H9 (cell line): ENCODE results near the gene PLEKHG1. TPM values are rescaled to one million over a fixed set of nuclear protein-coding genes. Genes with fewer than 3 reads are reported as not detected.

Source experiments
- DNase-seq: peaks from one replicate; pipeline ENCODE4 v3.0.0-alpha.2; 2017
- H2AFZ ChIP-seq: one replicate; pipeline ENCODE4 v1.6.1; 2013; ENCODE audit warnings: mild to moderate bottlenecking, low read length, control low read depth, moderate library complexity
- H2AK5ac ChIP-seq: 2 replicates; pipeline ENCODE4 v1.6.1; 2013; ENCODE audit warnings: low read length, control low read depth, mixed read lengths; ENCODE audit not compliant: insufficient read length
- H2BK120ac ChIP-seq: one replicate; pipeline ENCODE4 v1.6.1; 2013; ENCODE audit warnings: low read depth, mild to moderate bottlenecking, low read length, control low read depth, inconsistent platforms; ENCODE audit not compliant: poor library complexity, severe bottlenecking
- H2BK12ac ChIP-seq: 2 replicates; pipeline ENCODE4 v1.6.1; 2013; ENCODE audit warnings: low read length, control low read depth, mixed read lengths, low read depth; ENCODE audit not compliant: insufficient read length
- H2BK15ac ChIP-seq: 2 replicates; pipeline ENCODE4 v1.6.1; 2013; ENCODE audit warnings: low read depth, low read length, control low read depth
- H2BK20ac ChIP-seq: one replicate; pipeline ENCODE4 v1.6.1; 2013; ENCODE audit warnings: low read depth, mild to moderate bottlenecking, low read length, control low read depth, inconsistent platforms; ENCODE audit not compliant: poor library complexity, severe bottlenecking
- H2BK5ac ChIP-seq: 2 replicates; pipeline ENCODE4 v1.6.1; 2013; ENCODE audit warnings: low read length, control low read depth, mixed read lengths; ENCODE audit not compliant: insufficient read length
- H3K14ac ChIP-seq: 2 replicates; pipeline ENCODE4 v1.6.1; 2013; ENCODE audit warnings: low read length, control low read depth; ENCODE audit not compliant: insufficient read depth
- H3K18ac ChIP-seq: 2 replicates; pipeline ENCODE4 v1.6.1; 2013; ENCODE audit warnings: low read depth, mild to moderate bottlenecking, mixed read lengths, low read length, control low read depth; ENCODE audit not compliant: insufficient read length
- H3K23ac ChIP-seq: 2 replicates; pipeline ENCODE4 v1.6.1; 2013; ENCODE audit warnings: low read length, control low read depth, mixed read lengths, low read depth; ENCODE audit not compliant: insufficient read length
- H3K23me2 ChIP-seq: 2 replicates; pipeline ENCODE4 v1.6.1; 2013; ENCODE audit warnings: low read depth, mild to moderate bottlenecking, mixed read lengths, low read length, control low read depth; ENCODE audit not compliant: insufficient read length, poor library complexity, severe bottlenecking
- H3K27ac ChIP-seq: 2 replicates; pipeline ENCODE4 v1.5.1; 2013; ENCODE audit warnings: low read length, control low read depth, mixed read lengths, low read depth; ENCODE audit not compliant: insufficient read length
- H3K27me3 ChIP-seq: 2 replicates; pipeline ENCODE4 v1.6.1; 2013; ENCODE audit warnings: low read length, control low read depth, inconsistent platforms; ENCODE audit not compliant: insufficient read depth
- H3K4ac ChIP-seq: 2 replicates; pipeline ENCODE4 v1.6.1; 2013; ENCODE audit warnings: low read depth, mild to moderate bottlenecking, control low read depth, inconsistent platforms, low read length, moderate library complexity
- H3K4me1 ChIP-seq: 2 replicates; pipeline ENCODE4 v1.6.1; 2013; ENCODE audit warnings: low read length, control low read depth, inconsistent platforms; ENCODE audit not compliant: insufficient read depth
- H3K4me2 ChIP-seq: 2 replicates; pipeline ENCODE4 v1.6.1; 2013; ENCODE audit warnings: low read length, control low read depth, mixed read lengths; ENCODE audit not compliant: insufficient read length, insufficient read depth
- H3K56ac ChIP-seq: 2 replicates; pipeline ENCODE4 v1.6.1; 2013; ENCODE audit warnings: low read depth, mild to moderate bottlenecking, mixed read lengths, low read length, control low read depth; ENCODE audit not compliant: insufficient read length
- H3K79me1 ChIP-seq: 2 replicates; pipeline ENCODE4 v1.6.1; 2013; ENCODE audit warnings: low read depth, mild to moderate bottlenecking, moderate library complexity, low read length, control low read depth, inconsistent platforms; ENCODE audit not compliant: insufficient read depth, poor library complexity, severe bottlenecking
- H3K79me2 ChIP-seq: 2 replicates; pipeline ENCODE4 v1.6.1; 2013; ENCODE audit warnings: low read length, control low read depth, inconsistent platforms; ENCODE audit not compliant: insufficient read depth
- H3K9ac ChIP-seq: 2 replicates; pipeline ENCODE4 v1.6.1; 2013; ENCODE audit warnings: low read length, control low read depth, mixed read lengths; ENCODE audit not compliant: insufficient read length; ENCODE audit errors: extremely low read depth
- H3K9me3 ChIP-seq: one replicate; pipeline ENCODE4 v1.6.1; 2013; ENCODE audit warnings: low read depth, low read length, inconsistent platforms; ENCODE audit not compliant: control insufficient read depth
- H3T11ph ChIP-seq: one replicate; pipeline ENCODE4 v1.6.1; 2013; ENCODE audit warnings: mild to moderate bottlenecking, low read length, control low read depth, inconsistent platforms
- H4K20me1 ChIP-seq: one replicate; pipeline ENCODE4 v1.6.1; 2013; ENCODE audit not compliant: control insufficient read depth, insufficient read length, insufficient read depth
- H4K5ac ChIP-seq: 2 replicates; pipeline ENCODE4 v1.6.1; 2013; ENCODE audit warnings: low read depth, mild to moderate bottlenecking, mixed read lengths, low read length, control low read depth; ENCODE audit not compliant: insufficient read length
- H4K8ac ChIP-seq: replicated peaks from 2 replicates; pipeline ENCODE4 v1.6.1; 2013; ENCODE audit warnings: low read length, control low read depth, mixed read lengths, low read depth; ENCODE audit not compliant: insufficient read length
- H4K91ac ChIP-seq: 2 replicates; pipeline ENCODE4 v1.6.1; 2013; ENCODE audit warnings: low read depth, mild to moderate bottlenecking, moderate library complexity, mixed read lengths, low read length, control low read depth; ENCODE audit not compliant: insufficient read length
- H3K27ac Mint-ChIP-seq, 3 experiments: 2 replicates in 2 of 3; 3 replicates in 1 of 3; pipeline ENCODE4 v1.8.0; 2020 to 2021; ENCODE audit warnings: mixed read lengths in 3 of 3, mild to moderate bottlenecking in 1 of 3, moderate library complexity in 1 of 3
- H3K27me3 Mint-ChIP-seq: 2 replicates; pipeline ENCODE4 v1.8.0; 2021; ENCODE audit warnings: low read depth, mild to moderate bottlenecking, moderate library complexity, mixed read lengths
- H3K36me3 Mint-ChIP-seq, 3 experiments: 2 replicates in 2 of 3; 3 replicates in 1 of 3; pipeline ENCODE4 v1.8.0; 2020 to 2021; ENCODE audit warnings: low read depth in 3 of 3, mixed read lengths in 3 of 3; ENCODE audit not compliant: insufficient read depth in 1 of 3
- H3K4me1 Mint-ChIP-seq, 2 experiments: 2 replicates each; pipeline ENCODE4 v1.8.0; 2020; ENCODE audit warnings: mixed read lengths in 2 of 2
- H3K4me3 Mint-ChIP-seq, 2 experiments: 2 replicates in 1 of 2; 3 replicates in 1 of 2; pipeline ENCODE4 v1.8.0; 2020 to 2021; ENCODE audit warnings: mild to moderate bottlenecking in 2 of 2, mixed read lengths in 2 of 2, moderate library complexity in 1 of 2
- H3K9me3 Mint-ChIP-seq, 2 experiments: 2 replicates in 1 of 2; 3 replicates in 1 of 2; pipeline ENCODE4 v1.8.0; 2020; ENCODE audit warnings: mild to moderate bottlenecking in 2 of 2, mixed read lengths in 2 of 2, moderate library complexity in 1 of 2
- WGBS: extraction: QIAGEN DNeasy Blood & Tissue Kit; methylation state at CpG from one replicate; pipeline ENCODE4 v1.1.7; 2013; ENCODE audit warnings: missing lambda C conversion rate, low lambda C conversion rate, mixed read lengths; ENCODE audit not compliant: insufficient read length; ENCODE audit errors: extremely low coverage; 5-methylcytosine and 5-hydroxymethylcytosine counted together
- total RNA-seq: library from RNA; stranded (reverse); gene quantifications from 2 replicates; pipeline ENCODE4 v1.2.1, GENCODE V29; 2021
- TF ChIP-seq, protein P1 (sequence below): fragments of 200-600 bp; sonication (generic); conservative IDR thresholded peaks from 3 replicates; pipeline ENCODE4 v1.8.0; 2021; ENCODE audit warnings: antibody characterized with exemption, mild to moderate bottlenecking

PLEKHG1 gene
- total RNA-seq, 1 experiment from 2014 or later: 1.0 TPM

DNA sequence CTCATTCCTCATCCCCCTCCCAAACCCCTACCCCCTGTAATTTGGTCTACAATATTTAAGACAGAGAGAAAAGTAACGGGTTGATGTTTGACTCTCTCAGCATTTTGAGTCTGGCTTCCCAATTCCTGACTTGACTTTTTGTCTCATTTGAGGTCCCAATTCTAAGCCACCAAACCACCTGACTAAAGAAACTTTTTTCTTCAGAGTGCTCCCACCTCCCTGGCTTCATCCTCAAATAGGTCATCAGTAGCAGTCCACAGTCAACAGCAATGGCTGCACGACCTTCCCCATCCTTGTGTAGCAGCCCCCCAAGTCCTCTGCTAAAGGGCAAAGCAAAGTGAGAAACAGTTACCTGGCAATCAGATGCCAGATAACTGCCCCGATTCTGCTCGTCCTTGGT, 1.8 kb downstream of the PLEKHG1 start:
- no peak overlapping the region for H2AK5ac ChIP-seq
- no peak overlapping the region for H3K4ac ChIP-seq
- peaks cover 85% of the 10 kb centered on the region for H3K27me3 Mint-ChIP-seq
- no peaks in the 10 kb centered on the region for H3K9me3 ChIP-seq
- H3K36me3 Mint-ChIP-seq: no peaks in the 10 kb centered on the region
- H3K4me3 Mint-ChIP-seq: peak overlapping the region in 1 of 2 experiments; percentile 94; a peak in 4 of 5 replicates
- H3K9ac ChIP-seq: no peak overlapping the region
- H4K8ac ChIP-seq: no peak overlapping the region
- no peak overlapping the region for H3K27ac Mint-ChIP-seq
- no peak overlapping the region for H2BK12ac ChIP-seq
- DNase-seq: no peak
- H3K23me2 ChIP-seq: peaks cover 2% of the 10 kb centered on the region
- no peak overlapping the region for H3K18ac ChIP-seq
- H3K4me1 Mint-ChIP-seq: peaks cover 15 to 19% of the 10 kb centered on the region in 2 experiments
- no peak overlapping the region for H2BK15ac ChIP-seq
- no peak overlapping the region for H3K27ac ChIP-seq
- no peak overlapping the region for H3T11ph ChIP-seq
- no peaks in the 10 kb centered on the region for H3K79me1 ChIP-seq
- no peaks in the 10 kb centered on the region for H3K9me3 Mint-ChIP-seq
- no peak overlapping the region for H2BK20ac ChIP-seq
- H3K23ac ChIP-seq: no peak overlapping the region
- no peaks in the 10 kb centered on the region for H3K4me1 ChIP-seq
- H4K5ac ChIP-seq: no peak overlapping the region
- no peak overlapping the region for H3K14ac ChIP-seq
- no peak overlapping the region for H3K56ac ChIP-seq
- H4K91ac ChIP-seq: no peak overlapping the region
- no peak overlapping the region for H2BK120ac ChIP-seq
- peaks cover 25% of the 10 kb centered on the region; the same call in 1 of the 2 replicates for H3K27me3 ChIP-seq
- H4K20me1 ChIP-seq: no peaks in the 10 kb centered on the region
- TF ChIP-seq, protein P1, sequence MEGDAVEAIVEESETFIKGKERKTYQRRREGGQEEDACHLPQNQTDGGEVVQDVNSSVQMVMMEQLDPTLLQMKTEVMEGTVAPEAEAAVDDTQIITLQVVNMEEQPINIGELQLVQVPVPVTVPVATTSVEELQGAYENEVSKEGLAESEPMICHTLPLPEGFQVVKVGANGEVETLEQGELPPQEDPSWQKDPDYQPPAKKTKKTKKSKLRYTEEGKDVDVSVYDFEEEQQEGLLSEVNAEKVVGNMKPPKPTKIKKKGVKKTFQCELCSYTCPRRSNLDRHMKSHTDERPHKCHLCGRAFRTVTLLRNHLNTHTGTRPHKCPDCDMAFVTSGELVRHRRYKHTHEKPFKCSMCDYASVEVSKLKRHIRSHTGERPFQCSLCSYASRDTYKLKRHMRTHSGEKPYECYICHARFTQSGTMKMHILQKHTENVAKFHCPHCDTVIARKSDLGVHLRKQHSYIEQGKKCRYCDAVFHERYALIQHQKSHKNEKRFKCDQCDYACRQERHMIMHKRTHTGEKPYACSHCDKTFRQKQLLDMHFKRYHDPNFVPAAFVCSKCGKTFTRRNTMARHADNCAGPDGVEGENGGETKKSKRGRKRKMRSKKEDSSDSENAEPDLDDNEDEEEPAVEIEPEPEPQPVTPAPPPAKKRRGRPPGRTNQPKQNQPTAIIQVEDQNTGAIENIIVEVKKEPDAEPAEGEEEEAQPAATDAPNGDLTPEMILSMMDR: no peak
- no peaks in the 10 kb centered on the region for H3K79me2 ChIP-seq
- no peak overlapping the region for H2AFZ ChIP-seq
- H2BK5ac ChIP-seq: no peak overlapping the region
- no peak overlapping the region for H3K4me2 ChIP-seq
- no CpG with 5 or more reads among the region's 4 CpGs for WGBS
